Liver (tissue), 9 donors: ENCODE data around the gene SHC4. TPM values are rescaled to one million over a fixed set of nuclear protein-coding genes. Genes with fewer than 3 reads are reported as not detected.
"Not testable (repeated sequence)": the region's sequence is repeated elsewhere in the genome, so short reads cannot be mapped to it uniquely, and the experiment has no call there.

ENCODE experiments used
- DNase-seq: peaks from one replicate; pipeline ENCODE4 v3.0.0-alpha.2; 2017; ENCODE audit warnings: low spot score
- H3K27ac ChIP-seq, 2 donors: one replicate each; pipeline ENCODE4 v1.7.0; 2013; ENCODE audit warnings: inconsistent platforms in 2 of 2, low read length in 2 of 2, control low read depth in 1 of 2, low read depth in 1 of 2, mild to moderate bottlenecking in 1 of 2
- H3K27me3 ChIP-seq, 4 donors: one replicate each; pipeline versions ENCODE4 v1.6.1 to v1.7.0; 2013; ENCODE audit warnings: low read length in 3 of 4, inconsistent platforms in 1 of 4, mild to moderate bottlenecking in 1 of 4, moderate library complexity in 1 of 4; ENCODE audit not compliant: control insufficient read depth in 4 of 4, insufficient read depth in 4 of 4
- H3K36me3 ChIP-seq, 4 donors: one replicate each; pipeline versions ENCODE4 v1.6.1 to v1.7.0; 2013; ENCODE audit warnings: low read length in 3 of 4, mild to moderate bottlenecking in 3 of 4, low read depth in 1 of 4, moderate library complexity in 1 of 4; ENCODE audit not compliant: control insufficient read depth in 4 of 4, insufficient read depth in 3 of 4
- H3K4me1 ChIP-seq, 4 donors: one replicate each; pipeline versions ENCODE4 v1.6.1 to v1.7.0; 2013; ENCODE audit warnings: low read length in 3 of 4, mild to moderate bottlenecking in 3 of 4, moderate library complexity in 1 of 4; ENCODE audit not compliant: control insufficient read depth in 4 of 4, insufficient read depth in 4 of 4
- H3K4me3 ChIP-seq, 3 donors: one replicate each; pipeline versions ENCODE4 v1.6.1 to v1.7.0; 2013; ENCODE audit warnings: low read length in 3 of 3, control low read depth in 1 of 3, low read depth in 1 of 3, mild to moderate bottlenecking in 1 of 3
- H3K9ac ChIP-seq, 2 donors: one replicate each; pipeline ENCODE4 v1.7.0; 2013; ENCODE audit warnings: low read length in 2 of 2, mild to moderate bottlenecking in 2 of 2, moderate library complexity in 2 of 2, control low read depth in 1 of 2, low read depth in 1 of 2
- H3K9me3 ChIP-seq, 4 donors: one replicate each; pipeline versions ENCODE4 v1.6.1 to v1.7.0; 2013; ENCODE audit warnings: low read length in 3 of 4; ENCODE audit not compliant: control insufficient read depth in 4 of 4
- FOXA1 ChIP-seq: IDR thresholded peaks from 2 replicates; pipeline ENCODE4 v1.6.1; 2016; ENCODE audit warnings: antibody characterized with exemption
- GABPA ChIP-seq, 2 donors: IDR thresholded peaks in 1 of 2; conservative IDR thresholded peaks in 1 of 2; 2 replicates each; pipeline ENCODE4 v1.6.1; 2016; ENCODE audit warnings: antibody characterized with exemption in 2 of 2, mild to moderate bottlenecking in 1 of 2, moderate library complexity in 1 of 2
- RAD21 ChIP-seq, 2 donors: IDR thresholded peaks; 2 replicates each; pipeline ENCODE4 v1.6.1; 2016; ENCODE audit warnings: antibody characterized with exemption in 2 of 2, mild to moderate bottlenecking in 2 of 2
- REST ChIP-seq: IDR thresholded peaks from 2 replicates; pipeline ENCODE4 v1.6.1; 2016; ENCODE audit warnings: antibody characterized with exemption, mild to moderate bottlenecking
- WGBS: extraction: QIAGEN DNeasy Blood & Tissue Kit; methylation state at CpG from one replicate; pipeline ENCODE4 v1.1.7; 2013; 5-methylcytosine and 5-hydroxymethylcytosine counted together
- polyA plus RNA-seq, 2 donors: library from polyadenylated mRNA; stranded (reverse) in 1 of 2; unstranded in 1 of 2; fragments of 200-250 nt in 1 of 2; fragments of >200 nt in 1 of 2; fragmentation: Nextera tagmentation in 1 of 2; extraction: Ambion mirVana in 1 of 2; gene quantifications; one replicate each; pipeline versions ENCODE4 v1.2.1 to v1.2.3, GENCODE V29; 2013 to 2015
- total RNA-seq, 2 donors: library from RNA; depleted of rRNA; stranded (reverse); fragments of >200 nt; gene quantifications; one replicate each; pipeline ENCODE4 v1.2.3, GENCODE V29; 2014
- TF ChIP-seq, protein P1 (sequence below): IDR thresholded peaks from 2 replicates; pipeline ENCODE4 v1.6.1; 2016; ENCODE audit warnings: antibody characterized with exemption
- TF ChIP-seq, protein P2 (sequence below): IDR thresholded peaks from 2 replicates; pipeline ENCODE4 v1.6.1; 2016; ENCODE audit warnings: antibody characterized with exemption
- TF ChIP-seq, protein P3 (sequence below): IDR thresholded peaks from 2 replicates; pipeline ENCODE4 v1.6.1; 2016; ENCODE audit warnings: antibody characterized with exemption
- donor health status: healthy.
- donor health status: healthy.
- donor health status: healthy.
- donor health status: healthy.
- donor health status: healthy.

SHC4 gene
- total and polyA plus RNA-seq, 4 donors, result under 0.01 to 0.19 (median 0.05) TPM

- Histone ChIP-seq H3K36me3 (peaks cover 0 to 3% (median 0%) of the 10 kb centered on the region in 4 donors), H3K9ac (no peak overlapping the region), H3K27ac (no peak overlapping the region), H3K4me1 (peaks cover 0 to 9% (median 3%) of the 10 kb centered on the region in 4 donors), H3K4me3 (no peak overlapping the region), H3K27me3 (no peaks in the 10 kb centered on the region), H3K9me3 (no peaks in the 10 kb centered on the region)
- no peak for DNase-seq
- TF ChIP-seq, protein P1, sequence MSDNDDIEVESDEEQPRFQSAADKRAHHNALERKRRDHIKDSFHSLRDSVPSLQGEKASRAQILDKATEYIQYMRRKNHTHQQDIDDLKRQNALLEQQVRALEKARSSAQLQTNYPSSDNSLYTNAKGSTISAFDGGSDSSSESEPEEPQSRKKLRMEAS, result no peak
- TF ChIP-seq, protein P2, sequence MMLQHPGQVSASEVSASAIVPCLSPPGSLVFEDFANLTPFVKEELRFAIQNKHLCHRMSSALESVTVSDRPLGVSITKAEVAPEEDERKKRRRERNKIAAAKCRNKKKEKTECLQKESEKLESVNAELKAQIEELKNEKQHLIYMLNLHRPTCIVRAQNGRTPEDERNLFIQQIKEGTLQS, result no peak
- TF ChIP-seq GABPA (IDR thresholded peaks at IDR 0.05 in 1 of 2, conservative IDR thresholded peaks at IDR 0.05 in 1 of 2) (no peak), FOXA1 (no peak), REST (no peak), RAD21 (IDR thresholded peaks at IDR 0.05) (no peak)
- WGBS, result 54% methylated on average over 3 of the region's 3 CpGs
Measured at GRCh38 chr15:48792408-48792807, 171.3 kb downstream of the SHC4 start.

DNA sequence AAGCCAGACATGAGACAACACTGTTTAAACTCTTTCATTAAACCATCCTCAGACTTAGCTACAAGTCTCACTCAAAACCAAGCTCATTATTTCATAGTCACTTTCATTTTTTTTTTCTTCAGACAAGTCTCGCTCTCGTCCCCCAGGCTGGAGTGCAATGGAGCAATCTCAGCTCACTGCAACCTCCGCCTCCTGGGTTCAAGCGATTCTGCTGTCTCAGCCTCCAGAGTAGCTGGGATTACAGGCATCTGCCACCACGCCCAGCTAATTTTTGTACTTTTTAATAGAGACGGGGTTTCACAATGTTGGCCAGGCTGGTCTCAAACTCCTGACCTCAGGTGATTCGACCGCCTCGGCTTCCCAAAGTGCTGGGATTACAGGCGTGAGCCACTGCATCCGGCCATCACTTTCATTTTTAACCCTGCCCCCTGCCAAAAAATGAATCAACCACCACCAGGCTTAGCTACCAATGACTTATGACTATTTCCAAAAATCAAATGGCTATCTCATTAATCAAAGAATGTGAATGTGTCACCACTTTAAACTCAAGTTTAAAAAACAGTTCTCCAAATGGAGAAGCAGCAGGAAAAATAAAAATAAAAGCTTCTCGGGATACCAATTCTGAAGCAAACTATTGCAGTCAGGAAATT lies 173.1 kb downstream of the SHC4 start:
- not testable (repeated sequence) for DNase-seq, H3K9ac ChIP-seq, H3K4me3 ChIP-seq, H3K27me3 ChIP-seq, H3K27ac ChIP-seq, H3K36me3 ChIP-seq, H3K4me1 ChIP-seq, H3K9me3 ChIP-seq
- WGBS, result 96% methylated on average over 12 of the region's 12 CpGs

DNA sequence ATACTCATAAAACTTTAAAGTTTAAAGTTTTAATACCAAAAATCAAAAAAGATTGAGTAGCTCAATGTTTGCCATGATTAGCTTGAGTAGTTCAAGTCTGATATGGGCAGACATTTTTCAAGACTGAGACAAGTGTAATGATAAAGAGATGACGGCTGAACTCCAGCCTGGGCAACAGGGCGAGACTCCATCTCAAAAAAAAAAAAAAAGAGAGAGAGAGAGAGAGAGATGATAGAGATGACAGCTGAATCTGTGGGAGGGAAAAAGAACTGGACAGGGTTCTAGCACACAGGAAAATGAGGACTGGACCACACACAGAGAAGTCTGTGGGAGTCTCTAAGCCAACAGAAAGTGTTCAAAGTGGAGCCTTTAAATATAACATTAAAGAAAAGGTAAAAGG lies 178.0 kb downstream of the SHC4 start:
- H3K9ac ChIP-seq, result no peak overlapping the region
- DNase-seq, result no peak
- no peaks in the 10 kb centered on the region for H3K27me3 ChIP-seq
- H3K4me1 ChIP-seq, result peaks cover 6 to 17% (median 11%) of the 10 kb centered on the region in 4 donors
- peaks cover 0 to 3% (median 1%) of the 10 kb centered on the region in 4 donors for H3K36me3 ChIP-seq
- TF ChIP-seq, protein P3, sequence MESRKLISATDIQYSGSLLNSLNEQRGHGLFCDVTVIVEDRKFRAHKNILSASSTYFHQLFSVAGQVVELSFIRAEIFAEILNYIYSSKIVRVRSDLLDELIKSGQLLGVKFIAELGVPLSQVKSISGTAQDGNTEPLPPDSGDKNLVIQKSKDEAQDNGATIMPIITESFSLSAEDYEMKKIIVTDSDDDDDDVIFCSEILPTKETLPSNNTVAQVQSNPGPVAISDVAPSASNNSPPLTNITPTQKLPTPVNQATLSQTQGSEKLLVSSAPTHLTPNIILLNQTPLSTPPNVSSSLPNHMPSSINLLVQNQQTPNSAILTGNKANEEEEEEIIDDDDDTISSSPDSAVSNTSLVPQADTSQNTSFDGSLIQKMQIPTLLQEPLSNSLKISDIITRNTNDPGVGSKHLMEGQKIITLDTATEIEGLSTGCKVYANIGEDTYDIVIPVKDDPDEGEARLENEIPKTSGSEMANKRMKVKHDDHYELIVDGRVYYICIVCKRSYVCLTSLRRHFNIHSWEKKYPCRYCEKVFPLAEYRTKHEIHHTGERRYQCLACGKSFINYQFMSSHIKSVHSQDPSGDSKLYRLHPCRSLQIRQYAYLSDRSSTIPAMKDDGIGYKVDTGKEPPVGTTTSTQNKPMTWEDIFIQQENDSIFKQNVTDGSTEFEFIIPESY, result no peak
- no peak for TF ChIP-seq RAD21 (IDR thresholded peaks at IDR 0.05)
- H3K4me3 ChIP-seq, result no peak overlapping the region
- WGBS, result 96% methylated on average over 2 of the region's 2 CpGs
- no peaks in the 10 kb centered on the region for H3K9me3 ChIP-seq
- peak overlapping the region; percentile 14 to 72 for H3K27ac ChIP-seq
